ENCODE results near the gene PRR15L.

DNA sequence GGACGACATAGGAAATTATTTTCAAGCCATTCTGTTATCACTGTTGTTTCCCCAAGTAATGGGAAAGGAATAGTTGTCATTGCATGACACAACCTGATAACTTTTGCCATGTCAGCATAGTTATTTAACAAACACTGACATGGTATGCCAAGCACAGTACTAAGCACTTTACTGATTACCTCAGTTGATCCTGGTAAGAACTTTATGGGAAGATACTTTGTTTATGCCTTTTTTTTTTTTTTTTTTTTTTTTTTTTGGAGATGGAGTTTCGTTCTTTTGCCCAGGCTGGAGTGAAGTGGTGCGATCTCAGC lies 32.0 kb downstream of the PRR15L start:
- TF ChIP-seq EZH2 (IDR thresholded peaks at IDR 0.05; ENCODE audit: borderline replicate concordance, insufficient read depth, low read depth, low read length, poor library complexity, severe bottlenecking) = no peak
- TF ChIP-seq, protein P1, sequence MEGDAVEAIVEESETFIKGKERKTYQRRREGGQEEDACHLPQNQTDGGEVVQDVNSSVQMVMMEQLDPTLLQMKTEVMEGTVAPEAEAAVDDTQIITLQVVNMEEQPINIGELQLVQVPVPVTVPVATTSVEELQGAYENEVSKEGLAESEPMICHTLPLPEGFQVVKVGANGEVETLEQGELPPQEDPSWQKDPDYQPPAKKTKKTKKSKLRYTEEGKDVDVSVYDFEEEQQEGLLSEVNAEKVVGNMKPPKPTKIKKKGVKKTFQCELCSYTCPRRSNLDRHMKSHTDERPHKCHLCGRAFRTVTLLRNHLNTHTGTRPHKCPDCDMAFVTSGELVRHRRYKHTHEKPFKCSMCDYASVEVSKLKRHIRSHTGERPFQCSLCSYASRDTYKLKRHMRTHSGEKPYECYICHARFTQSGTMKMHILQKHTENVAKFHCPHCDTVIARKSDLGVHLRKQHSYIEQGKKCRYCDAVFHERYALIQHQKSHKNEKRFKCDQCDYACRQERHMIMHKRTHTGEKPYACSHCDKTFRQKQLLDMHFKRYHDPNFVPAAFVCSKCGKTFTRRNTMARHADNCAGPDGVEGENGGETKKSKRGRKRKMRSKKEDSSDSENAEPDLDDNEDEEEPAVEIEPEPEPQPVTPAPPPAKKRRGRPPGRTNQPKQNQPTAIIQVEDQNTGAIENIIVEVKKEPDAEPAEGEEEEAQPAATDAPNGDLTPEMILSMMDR (IDR thresholded peaks at IDR 0.05) = no peak

All from B cell (primary cell).